NCI-H146 (cell line): ENCODE results near the gene NUP43.
A peak's percentile ranks its signal among the peaks of the same experiment; 100 is the strongest.
"Not testable (repeated sequence)": the region's sequence is repeated elsewhere in the genome, so short reads cannot be mapped to it uniquely, and the experiment has no call there.

Experiments
- DNase-seq: peaks from one replicate; lab custom pipeline; 2025; lab: John Stamatoyannopoulos, UW

Gene NUP43

DNA sequence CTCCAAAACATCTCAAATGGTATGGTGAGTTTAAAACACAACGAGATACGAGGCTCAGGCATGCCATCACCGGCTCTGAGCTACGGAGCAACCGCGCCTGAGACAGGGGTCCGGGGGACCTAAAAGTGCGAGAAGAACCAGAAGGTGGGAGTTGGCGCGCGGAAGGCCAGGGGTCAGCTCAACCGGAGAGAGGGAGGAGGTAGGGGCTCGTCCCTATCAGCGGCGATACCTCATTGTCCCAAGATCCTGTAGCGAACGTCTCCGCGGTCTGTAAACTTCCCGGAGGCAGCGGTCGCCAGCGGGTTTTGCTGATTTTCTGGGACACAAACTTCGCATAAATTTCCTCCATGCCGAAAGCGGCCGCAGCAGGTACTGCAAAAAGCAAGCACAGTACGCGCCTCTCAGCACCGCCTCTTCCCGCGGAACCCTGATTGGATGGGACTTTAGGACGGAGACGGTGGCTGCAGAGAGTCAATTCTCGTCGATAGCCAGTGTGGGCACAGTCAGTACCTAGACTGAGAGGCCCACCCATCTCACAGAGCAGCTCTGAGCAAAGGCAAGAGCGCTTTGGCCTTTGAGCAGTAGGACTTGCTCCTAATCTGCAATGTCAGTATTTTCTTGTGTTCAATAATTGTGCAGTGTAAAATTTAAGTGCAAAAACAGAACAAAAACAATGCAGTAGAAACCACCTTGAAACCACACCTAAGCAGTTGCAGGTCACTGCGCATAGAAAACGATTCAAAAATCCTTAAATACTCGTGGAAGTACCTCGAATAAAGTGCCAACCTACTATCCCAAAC is at the start of gene NUP43:
Gene NUP43 (minus strand): TSS at position 383 of the 800 bp plus-strand sequence. CDS start 34 bp downstream, at position 349.
- peak; percentile 98 for DNase-seq

DNA sequence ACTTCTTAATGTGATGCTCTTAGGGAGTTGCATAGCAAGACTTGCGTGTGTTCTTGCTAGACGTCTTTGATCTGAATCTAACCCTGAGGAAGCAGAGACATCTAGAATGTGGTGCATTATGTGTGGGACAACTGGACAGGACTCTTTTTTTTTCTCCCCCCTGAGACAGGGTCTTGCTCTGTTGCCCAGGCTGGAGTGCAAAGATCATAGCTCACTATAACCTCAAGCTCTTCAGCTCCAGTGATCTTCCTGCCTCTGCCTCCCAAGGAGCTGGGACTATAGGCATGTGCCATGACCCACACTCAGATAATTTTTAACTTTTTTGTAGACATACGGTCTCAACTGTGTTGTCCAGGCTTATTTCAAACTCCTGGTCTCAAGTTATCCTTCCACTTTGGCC is 37.2 kb upstream of the NUP43 start:
- no peak for DNase-seq

DNA sequence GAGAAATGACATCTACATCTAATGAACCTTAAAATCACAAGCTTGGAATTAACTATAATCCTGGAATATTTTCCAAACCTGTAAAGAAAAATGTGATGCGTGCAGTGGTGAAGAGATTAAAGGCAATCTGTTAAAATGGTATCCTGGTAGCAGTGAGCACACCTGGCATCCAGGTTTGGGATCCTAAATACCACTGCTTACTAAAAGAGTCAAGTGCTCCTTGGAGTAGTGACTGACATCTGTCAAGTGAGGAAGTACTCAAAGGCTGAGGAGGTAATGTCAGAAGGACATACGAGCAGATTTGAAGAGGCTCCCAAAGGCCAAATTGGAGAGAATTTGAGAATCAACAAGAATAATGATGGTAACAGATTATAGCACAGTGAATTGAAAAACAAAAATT is 36.0 kb upstream of the NUP43 start:
- no peak for DNase-seq

- no peak for DNase-seq
Measured at GRCh38 chr6:149781715-149782114, 35.4 kb upstream of the NUP43 start.

DNA sequence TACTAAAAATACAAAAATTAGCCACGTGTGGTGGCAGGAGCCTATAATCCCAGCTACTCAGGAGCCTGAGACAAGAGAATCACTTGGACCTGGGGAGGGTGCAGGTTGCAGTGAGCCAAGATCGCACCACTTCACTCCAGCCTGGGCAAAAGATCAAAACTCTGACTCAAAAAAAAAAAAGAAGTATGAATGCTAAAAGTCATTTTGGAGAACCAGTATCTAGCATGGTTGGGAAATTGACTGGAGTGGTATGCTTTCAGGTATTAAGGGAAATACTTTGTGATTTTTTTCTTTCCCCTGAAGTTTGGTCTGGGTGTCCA is 33.3 kb upstream of the NUP43 start:
- DNase-seq, result no peak

- DNase-seq, result no peak
Measured at GRCh38 chr6:149777624-149778023, 31.3 kb upstream of the NUP43 start.

DNA sequence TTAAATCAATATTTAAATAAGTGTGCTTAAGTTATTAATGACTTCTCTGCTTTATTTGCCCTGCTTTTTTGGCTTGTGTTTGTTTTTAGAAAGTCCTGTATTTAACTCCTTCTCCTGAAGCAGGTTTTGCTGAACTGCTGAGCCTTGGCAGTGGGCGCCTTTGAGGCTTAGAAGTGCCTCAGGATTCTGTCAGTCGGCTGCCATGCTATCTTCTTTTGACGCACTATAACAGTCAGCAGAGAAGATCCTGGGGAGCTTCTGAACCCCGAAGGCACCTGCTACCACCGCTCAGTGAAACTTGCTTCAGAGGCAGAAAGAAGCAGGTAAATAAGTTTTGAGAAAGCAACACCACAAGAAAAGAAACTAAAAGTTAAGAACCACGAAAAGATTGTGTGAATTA is 25.6 kb upstream of the NUP43 start:
- no peak for DNase-seq

- DNase-seq, result no peak
Measured at GRCh38 chr6:149771185-149771584, 24.9 kb upstream of the NUP43 start.

- DNase-seq, result peak; percentile 97
Measured at GRCh38 chr6:149769676-149770075, 23.3 kb upstream of the NUP43 start.

DNA sequence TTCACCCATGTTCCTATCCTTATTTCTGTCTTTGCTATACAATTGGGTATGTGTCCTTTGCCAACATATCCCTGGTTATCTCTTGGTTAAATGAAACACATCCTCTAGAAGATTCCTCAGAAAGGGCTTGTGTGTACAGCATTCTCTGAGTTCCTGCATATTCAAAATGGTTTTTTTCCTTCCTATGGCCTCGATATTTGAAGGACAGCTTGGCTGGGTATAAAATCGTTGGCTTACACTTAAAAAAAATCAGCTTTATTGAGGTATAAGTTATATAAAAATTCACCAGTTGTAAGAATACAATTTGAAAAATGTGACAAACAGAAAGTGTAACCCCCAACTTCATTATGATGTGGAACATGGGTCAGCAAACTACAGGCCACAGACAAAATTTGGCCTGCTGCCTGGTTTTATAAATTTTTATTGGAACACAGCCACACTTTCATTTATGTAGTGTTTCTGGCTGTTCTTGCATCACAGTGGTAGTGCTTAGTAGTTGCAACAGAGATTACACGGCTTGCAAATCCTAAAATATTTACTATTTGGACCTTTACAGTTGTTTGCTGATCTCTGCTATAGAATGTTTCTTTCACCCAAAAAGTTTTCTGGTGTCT is 19.9 kb upstream of the NUP43 start:
- DNase-seq, result no peak

- no peak for DNase-seq
Measured at GRCh38 chr6:149763866-149764265, 17.5 kb upstream of the NUP43 start.

DNA sequence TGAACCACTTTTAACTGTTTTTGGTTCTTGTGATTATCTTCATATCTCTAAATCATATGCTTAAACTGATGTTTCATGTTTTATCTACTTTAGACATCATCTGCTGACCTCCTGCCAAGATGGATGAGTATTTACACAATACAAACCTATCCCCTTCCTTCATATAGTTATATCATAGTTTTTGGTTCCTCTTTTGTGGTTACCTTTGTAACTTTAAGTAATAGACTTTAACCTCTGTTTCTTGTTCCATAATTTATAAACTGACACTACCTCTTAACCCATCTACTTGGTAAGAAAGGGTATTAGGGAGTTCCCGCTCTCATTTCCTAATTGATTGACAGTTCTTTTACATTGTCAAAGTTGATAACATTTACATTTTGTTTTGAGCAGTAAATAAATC is 15.1 kb upstream of the NUP43 start:
- DNase-seq, result no peak

DNA sequence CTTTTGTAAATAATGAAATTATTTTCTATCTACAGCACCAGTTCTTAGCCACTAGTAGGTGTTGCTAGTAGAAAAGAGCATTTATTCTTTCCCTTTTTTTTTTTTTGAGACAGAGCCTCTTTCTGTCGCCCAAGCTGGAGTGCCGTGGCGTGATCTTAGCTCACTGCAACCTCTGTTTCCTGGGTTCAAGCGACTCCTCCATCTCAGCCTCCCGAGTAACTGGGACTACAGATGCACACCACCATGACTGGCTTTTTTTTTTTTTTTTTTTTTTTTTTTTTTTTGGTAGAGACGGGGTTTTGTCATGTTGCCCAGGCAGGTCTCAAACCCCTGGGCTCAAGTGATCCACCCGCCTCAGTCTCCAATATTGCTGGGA is 9.9 kb upstream of the NUP43 start:
- DNase-seq, result no peak

GRCh38 chr6:149755300-149756260 is 9.3 kb upstream of the NUP43 start:
- no peak for DNase-seq

DNA sequence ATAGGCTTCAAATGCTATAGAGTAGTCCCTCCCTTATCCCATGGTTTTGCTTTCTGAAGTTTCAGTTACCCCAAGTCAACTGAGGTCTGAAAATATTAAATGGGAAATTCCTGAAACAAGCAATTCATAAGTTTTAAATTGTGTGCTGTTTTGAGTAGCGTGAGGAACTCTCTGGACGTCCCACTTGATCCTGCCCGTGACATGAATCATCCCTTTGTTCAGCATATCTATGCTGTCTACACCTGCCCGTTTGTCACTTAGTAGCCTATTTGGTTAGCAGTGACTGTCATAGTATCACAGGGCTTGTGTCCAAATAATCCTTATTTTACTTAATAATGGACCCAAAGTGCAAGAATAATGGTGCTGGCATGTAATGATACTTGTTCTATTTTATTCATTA is 8.2 kb upstream of the NUP43 start:
- no peak for DNase-seq

DNA sequence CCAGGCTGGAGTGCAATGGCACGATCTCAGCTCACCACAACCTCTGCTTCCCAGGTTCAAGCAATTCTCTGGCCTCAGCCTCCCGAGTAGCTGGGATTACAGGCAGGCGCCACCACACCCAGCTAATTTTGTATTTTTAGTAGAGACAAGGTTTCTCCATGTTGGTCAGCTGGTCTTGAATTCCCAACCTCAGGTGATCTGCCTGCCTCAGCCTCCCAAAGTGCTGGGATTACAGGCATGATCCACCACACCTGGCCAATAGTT is 7.0 kb upstream of the NUP43 start:
- DNase-seq, result not testable (repeated sequence)

GRCh38 chr6:149752600-149753373 is 6.5 kb upstream of the NUP43 start:
- no peak for DNase-seq

DNA sequence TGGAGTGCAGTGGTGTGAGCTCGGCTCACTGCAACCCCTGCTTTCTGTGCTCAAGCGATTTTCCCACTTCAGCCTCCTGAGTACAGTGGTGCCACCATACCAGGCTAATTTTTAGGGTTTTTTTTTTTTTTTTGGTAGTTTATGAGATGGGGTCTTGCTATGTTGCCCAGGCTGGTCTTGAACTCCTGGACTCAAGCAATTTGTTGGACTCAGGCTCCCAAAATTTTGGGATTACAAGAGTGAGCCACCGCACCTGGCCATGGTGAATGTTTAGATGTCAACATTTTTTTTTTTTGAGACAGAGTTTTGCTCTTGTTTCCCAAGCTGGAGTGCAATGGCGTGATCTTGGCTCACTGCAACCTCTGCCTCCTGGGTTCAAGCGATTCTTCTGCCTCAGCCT is 5.6 kb upstream of the NUP43 start:
- DNase-seq, result not testable (repeated sequence)

DNA sequence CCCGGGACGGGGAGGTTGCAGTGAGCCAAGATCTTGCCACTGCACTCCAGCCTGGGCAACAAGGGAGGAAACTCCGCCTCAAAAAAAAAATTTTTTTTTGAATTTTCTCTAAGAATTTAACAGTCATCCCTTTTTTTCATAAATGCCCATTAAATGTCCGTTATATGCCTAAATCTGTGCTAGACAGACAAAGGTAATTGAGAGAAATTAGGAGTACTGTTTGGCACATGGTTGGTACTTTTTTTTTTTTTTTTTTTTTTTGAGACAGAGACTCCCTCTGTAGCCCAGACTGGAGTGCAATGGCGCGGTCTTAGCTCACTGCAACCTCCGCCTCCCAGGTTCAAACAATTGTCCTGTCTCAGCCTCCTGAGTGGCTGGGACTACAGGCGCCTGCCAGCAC is 4.9 kb upstream of the NUP43 start:
- DNase-seq, result no peak

GRCh38 chr6:149750136-149750609 is 3.8 kb upstream of the NUP43 start:
- peak; percentile 98 for DNase-seq

- DNase-seq, result peak; percentile 97
Measured at GRCh38 chr6:149749594-149750135, 3.3 kb upstream of the NUP43 start, which contains the start of gene PCMT1. Gene PCMT1, plus strand, starts transcription at chr6:149749741. Its CDS starts 161 bp downstream, at chr6:149749902.
